Occipital lobe (tissue), 2 donors: ENCODE data around the gene SLC4A4. TPM values are rescaled to one million over a fixed set of nuclear protein-coding genes. Genes with fewer than 3 reads are reported as not detected.

ENCODE experiments used
- DNase-seq: peaks from one replicate; lab custom pipeline; 2025; lab: John Stamatoyannopoulos, UW
- total RNA-seq: library from RNA; depleted of rRNA; stranded (reverse); fragments of >200 nt; gene quantifications from one replicate; pipeline ENCODE4 v1.2.3, GENCODE V29; 2014

Gene SLC4A4
- total RNA-seq, 1 donor from 2014 or later, result 15.6 TPM

- DNase-seq, result no peak
These were observed 256.8 kb downstream of the SLC4A4 start for GRCh38 chr4:71595576-71596108.

DNA sequence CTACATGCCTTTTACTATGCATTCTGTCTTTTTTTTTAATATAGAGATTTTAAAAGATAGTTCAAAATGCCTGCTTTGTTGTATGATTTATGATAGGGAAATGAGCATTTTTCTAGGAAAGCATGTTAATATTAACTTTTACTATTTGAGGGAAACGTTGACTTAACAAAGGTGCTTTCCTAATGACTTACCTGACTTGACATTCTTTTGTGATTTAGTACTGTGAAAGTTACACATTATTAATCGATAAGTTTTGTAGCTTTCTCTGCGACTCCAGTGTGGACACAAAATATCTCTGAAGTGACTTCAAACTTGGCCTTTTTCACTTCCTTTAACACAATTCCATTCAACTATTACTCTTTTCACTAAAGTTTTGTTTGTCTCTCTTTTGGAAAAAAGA, 260.8 kb downstream of the SLC4A4 start:
- no peak for DNase-seq

- DNase-seq, result no peak
These were observed 263.6 kb downstream of the SLC4A4 start for GRCh38 chr4:71602289-71602900.

DNA sequence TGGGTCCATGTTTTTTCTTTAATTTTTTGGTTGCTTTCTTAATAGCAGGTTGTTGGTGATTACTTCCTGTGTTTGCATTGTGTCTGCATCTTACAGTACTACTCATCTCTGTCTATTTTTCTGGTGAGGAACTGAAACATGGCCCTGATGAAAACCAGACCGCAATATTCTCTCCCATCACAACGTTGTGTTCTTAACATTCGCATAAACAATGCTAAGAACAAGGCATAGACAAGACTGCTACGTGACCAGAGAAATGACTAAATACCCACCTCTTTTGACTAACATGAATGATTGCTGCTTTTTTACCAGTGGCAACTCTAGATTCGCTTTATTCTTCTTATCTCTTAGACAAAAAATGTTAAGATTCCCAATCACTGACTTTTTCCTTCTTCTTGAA, 266.0 kb downstream of the SLC4A4 start:
- no peak for DNase-seq

DNA sequence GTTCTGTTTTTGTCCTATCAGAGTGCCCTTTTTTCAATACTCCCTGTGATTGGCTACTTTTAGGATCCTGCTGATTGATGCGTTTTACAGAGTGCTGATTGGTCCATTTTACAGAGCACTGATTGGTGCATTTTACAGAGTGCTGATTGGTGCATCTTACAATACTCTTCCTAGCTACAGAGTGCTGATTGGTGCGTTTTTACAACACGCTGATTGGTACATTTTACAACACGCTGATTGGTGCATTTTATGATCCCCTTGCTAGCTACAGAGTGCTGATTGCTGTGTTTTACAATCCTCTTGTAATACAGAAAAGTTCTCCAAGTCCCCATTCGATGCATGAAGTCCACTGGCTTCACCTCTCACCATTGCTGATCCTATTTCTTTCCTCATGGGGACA, 268.3 kb downstream of the SLC4A4 start:
- no peak for DNase-seq

GRCh38 chr4:71607780-71608677, 269.2 kb downstream of the SLC4A4 start:
- DNase-seq, result no peak

DNA sequence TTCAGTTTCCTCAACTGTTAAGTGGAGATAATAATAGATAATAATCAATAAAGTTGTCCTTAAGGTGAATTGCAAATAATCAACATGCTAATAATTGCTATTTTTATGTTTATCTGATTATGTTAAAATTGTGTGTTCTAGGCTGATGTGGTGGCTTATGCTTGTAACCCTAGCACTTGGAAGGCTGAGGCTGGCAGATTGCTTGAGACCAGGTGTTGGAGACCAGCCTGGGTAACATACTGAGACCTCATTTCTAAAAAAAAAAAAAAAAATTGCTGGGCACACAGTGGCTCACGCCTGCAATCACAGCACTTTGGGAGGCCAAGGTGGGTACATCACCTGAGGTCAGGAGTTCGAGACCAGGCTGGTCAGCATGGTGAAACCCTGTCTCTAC, 269.9 kb downstream of the SLC4A4 start:
- no peak for DNase-seq

DNA sequence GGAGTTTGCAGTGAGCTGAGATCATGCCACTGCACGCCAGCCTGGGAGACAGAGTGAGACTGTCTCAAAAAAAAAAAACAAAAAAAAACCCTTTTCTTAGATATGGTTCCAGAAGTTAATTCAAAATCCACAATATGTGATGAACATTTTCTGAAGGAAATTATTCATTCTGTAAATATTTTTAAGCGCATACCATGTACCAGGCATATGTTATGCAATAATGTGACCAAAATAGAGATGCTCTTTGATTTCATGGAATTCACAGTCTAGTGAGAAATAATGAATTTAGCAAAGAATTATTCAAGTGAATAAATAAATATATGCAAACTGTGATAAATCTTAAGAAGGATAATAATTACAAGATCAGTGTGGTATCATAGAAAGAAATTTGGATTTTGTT, 270.3 kb downstream of the SLC4A4 start:
- DNase-seq, result no peak

GRCh38 chr4:71609651-71610050, 270.8 kb downstream of the SLC4A4 start:
- no peak for DNase-seq

DNA sequence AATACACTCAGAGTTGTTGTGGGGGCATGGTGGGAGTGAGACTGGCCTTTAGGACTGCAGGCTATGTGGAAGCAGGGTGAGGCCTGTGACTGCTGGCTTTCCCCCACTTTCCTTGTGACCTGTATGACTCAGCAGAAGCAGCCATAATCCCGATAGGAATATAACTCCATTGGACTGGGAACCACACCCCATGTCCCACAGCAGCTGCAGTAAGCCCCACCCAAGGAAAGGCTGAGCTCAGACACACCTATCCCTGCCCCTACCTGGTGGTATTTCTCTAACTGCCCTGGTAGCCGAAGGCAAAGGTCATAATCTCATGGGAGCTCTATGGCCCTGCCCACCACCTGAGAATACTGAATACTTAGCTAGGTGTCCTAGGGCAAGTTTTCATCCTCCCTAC, 275.8 kb downstream of the SLC4A4 start:
- DNase-seq, result no peak

GRCh38 chr4:71616168-71616811, 277.5 kb downstream of the SLC4A4 start:
- DNase-seq, result no peak
